CD4-positive, CD25-positive, alpha-beta regulatory T cell (primary cell): ENCODE measurements around the gene SCNN1B. TPM values are rescaled to one million over a fixed set of nuclear protein-coding genes. Genes with fewer than 3 reads are reported as not detected.
"Not testable (repeated sequence)": the region's sequence is repeated elsewhere in the genome, so short reads cannot be mapped to it uniquely, and the experiment has no call there.

Experiments
- ATAC-seq, 2 donors: fragments of 150-1000 bp; cut with Tn5 transposase; one replicate each; pipeline ENCODE4 v1.10.0; 2021; ENCODE audit warnings: low read depth in 2 of 2, moderate number of reproducible peaks in 2 of 2, moderate library complexity in 1 of 2
- DNase-seq, 3 donors: peaks; one replicate each; pipeline versions ENCODE4 v3.0.0 to v3.0.0-alpha.2; 2012 to 2022; ENCODE audit warnings: mixed read lengths in 1 of 3
- H3K27ac ChIP-seq: one replicate; pipeline ENCODE4 v1.7.0; 2013; ENCODE audit warnings: mild to moderate bottlenecking, low read length; ENCODE audit not compliant: insufficient read depth, poor library complexity, severe bottlenecking
- H3K27me3 ChIP-seq: one replicate; pipeline ENCODE4 v1.7.0; 2013; ENCODE audit warnings: low read length; ENCODE audit not compliant: control insufficient read depth, insufficient read depth
- H3K36me3 ChIP-seq: one replicate; pipeline ENCODE4 v1.7.0; 2013; ENCODE audit warnings: mild to moderate bottlenecking, low read length, moderate library complexity; ENCODE audit not compliant: control insufficient read depth, insufficient read depth
- H3K4me1 ChIP-seq: 2 replicates; pipeline ENCODE4 v1.7.0; 2013; ENCODE audit warnings: mild to moderate bottlenecking, low read length; ENCODE audit not compliant: insufficient read depth, control insufficient read depth, poor library complexity, severe bottlenecking
- H3K4me3 ChIP-seq: one replicate; pipeline ENCODE4 v1.7.0; 2013; ENCODE audit warnings: low read depth, mild to moderate bottlenecking, low read length, moderate library complexity
- H3K9me3 ChIP-seq, 2 experiments: 1 replicate in 1 of 2; 2 replicates in 1 of 2; pipeline ENCODE4 v1.7.0; 2013; ENCODE audit warnings: low read length in 2 of 2, mild to moderate bottlenecking in 1 of 2, moderate library complexity in 1 of 2; ENCODE audit not compliant: control insufficient read depth in 2 of 2
- H3K27ac Mint-ChIP-seq, 3 donors: one replicate each; pipeline ENCODE4 v1.8.0; 2020 to 2022; ENCODE audit warnings: mild to moderate bottlenecking in 3 of 3, mixed read lengths in 3 of 3, moderate library complexity in 2 of 3
- H3K27me3 Mint-ChIP-seq: one replicate; pipeline ENCODE4 v1.8.0; 2022; ENCODE audit warnings: mild to moderate bottlenecking, mixed read lengths
- H3K36me3 Mint-ChIP-seq: one replicate; pipeline ENCODE4 v1.8.0; 2020; ENCODE audit warnings: mixed read lengths
- H3K4me1 Mint-ChIP-seq, 4 donors: one replicate each; pipeline ENCODE4 v1.8.0; 2020 to 2022; ENCODE audit warnings: mixed read lengths in 4 of 4, mild to moderate bottlenecking in 1 of 4
- H3K4me3 Mint-ChIP-seq, 4 donors: one replicate each; pipeline ENCODE4 v1.8.0; 2020 to 2022; ENCODE audit warnings: mild to moderate bottlenecking in 4 of 4, mixed read lengths in 4 of 4, moderate library complexity in 3 of 4
- H3K9me3 Mint-ChIP-seq, 7 donors: one replicate each; pipeline ENCODE4 v1.8.0; 2020 to 2022; ENCODE audit warnings: mixed read lengths in 7 of 7, mild to moderate bottlenecking in 3 of 7, moderate library complexity in 2 of 7
- polyA plus RNA-seq, 4 donors: library from polyadenylated mRNA; unstranded; fragments of 300-500 nt; fragmentation: Illumina TruSeq; gene quantifications; one replicate each; pipeline ENCODE4 v1.2.3, GENCODE V29; 2021
- total RNA-seq: library from RNA; stranded (reverse); gene quantifications from one replicate; pipeline ENCODE4 v1.2.3, GENCODE V29; 2022

Gene SCNN1B
- not detected for total RNA-seq
- polyA plus RNA-seq, result not detected

- no peak for ATAC-seq
- Histone ChIP-seq H3K9me3 (no peaks in the 10 kb centered on the region), H3K4me1 (no peaks in the 10 kb centered on the region), H3K27me3 (no peaks in the 10 kb centered on the region), H3K36me3 (no peaks in the 10 kb centered on the region), H3K27ac (no peak within 1 kb of the TSS), H3K4me3 (no peak within 1 kb of the TSS)
- H3K4me1 Mint-ChIP-seq, result peaks cover 5 to 9% (median 8%) of the 10 kb centered on the region in 4 donors
- H3K36me3 Mint-ChIP-seq, result peaks cover 6% of the 10 kb centered on the region
- no peak for DNase-seq
- H3K4me3 Mint-ChIP-seq, result peak within 1 kb of the TSS in 3 of 4 donors; percentile 19 to 68 (median 30)
- H3K27ac Mint-ChIP-seq, result no peak within 1 kb of the TSS
- peaks cover 40% of the 10 kb centered on the region for H3K27me3 Mint-ChIP-seq
- H3K9me3 Mint-ChIP-seq, result peaks cover 0 to 4% (median 0%) of the 10 kb centered on the region in 7 donors
These were observed at the start of gene SCNN1B for GRCh38 chr16:23302045-23302956. SCNN1B (plus strand) TSS chr16:23302302; CDS start chr16:23348600, 46,298 bp downstream.

- no peak overlapping the region for H3K4me3 Mint-ChIP-seq
- DNase-seq (no peak), ATAC-seq (no peak)
- H3K4me3 ChIP-seq, result no peak overlapping the region
- H3K9me3 ChIP-seq, result no peaks in the 10 kb centered on the region
- no peaks in the 10 kb centered on the region for H3K36me3 ChIP-seq
- H3K36me3 Mint-ChIP-seq, result no peaks in the 10 kb centered on the region
- no peaks in the 10 kb centered on the region for H3K4me1 Mint-ChIP-seq
- peaks cover 18% of the 10 kb centered on the region for H3K27me3 Mint-ChIP-seq
- peaks cover 3% of the 10 kb centered on the region for H3K27me3 ChIP-seq
- H3K27ac ChIP-seq, result no peak overlapping the region
- H3K9me3 Mint-ChIP-seq, result peaks cover 0 to 6% (median 1%) of the 10 kb centered on the region in 7 donors
- H3K27ac Mint-ChIP-seq, result no peak overlapping the region
- no peaks in the 10 kb centered on the region for H3K4me1 ChIP-seq
These were observed 49.8 kb upstream of the SCNN1B start for GRCh38 chr16:23252310-23252709.

- not testable (repeated sequence) for H3K27me3 ChIP-seq, ATAC-seq, H3K4me1 Mint-ChIP-seq, H3K27ac ChIP-seq, H3K36me3 Mint-ChIP-seq, H3K9me3 ChIP-seq, H3K36me3 ChIP-seq, DNase-seq, H3K4me3 Mint-ChIP-seq, H3K4me1 ChIP-seq, H3K27ac Mint-ChIP-seq, H3K4me3 ChIP-seq, H3K9me3 Mint-ChIP-seq
- peaks cover 18% of the 10 kb centered on the region for H3K27me3 Mint-ChIP-seq
These were observed 48.5 kb upstream of the SCNN1B start for GRCh38 chr16:23253650-23254049.

- Mint-ChIP-seq H3K4me1 (no peaks in the 10 kb centered on the region), H3K27ac (no peak overlapping the region), H3K4me3 (no peak overlapping the region), H3K27me3 (peaks cover 22% of the 10 kb centered on the region), H3K36me3 (no peaks in the 10 kb centered on the region), H3K9me3 (peaks cover 0 to 6% (median 2%) of the 10 kb centered on the region in 7 donors)
- ATAC-seq, result no peak
- H3K9me3 ChIP-seq, result no peaks in the 10 kb centered on the region
- no peaks in the 10 kb centered on the region for H3K36me3 ChIP-seq
- no peak overlapping the region for H3K27ac ChIP-seq
- H3K4me3 ChIP-seq, result no peak overlapping the region
- H3K27me3 ChIP-seq, result peaks cover 3% of the 10 kb centered on the region
- H3K4me1 ChIP-seq, result no peaks in the 10 kb centered on the region
- no peak for DNase-seq
These were observed 47.8 kb upstream of the SCNN1B start for GRCh38 chr16:23254338-23254737.

GRCh38 chr16:23255000-23255399 is 47.1 kb upstream of the SCNN1B start:
- Mint-ChIP-seq H3K27ac (no peak overlapping the region), H3K4me1 (no peaks in the 10 kb centered on the region), H3K36me3 (no peaks in the 10 kb centered on the region), H3K27me3 (peaks cover 16% of the 10 kb centered on the region), H3K9me3 (peaks cover 0 to 4% (median 0%) of the 10 kb centered on the region in 7 donors), H3K4me3 (no peak overlapping the region)
- H3K27me3 ChIP-seq, result no peaks in the 10 kb centered on the region
- H3K27ac ChIP-seq, result no peak overlapping the region
- no peak overlapping the region for H3K4me3 ChIP-seq
- ATAC-seq (no peak), DNase-seq (no peak)
- H3K9me3 ChIP-seq, result no peaks in the 10 kb centered on the region
- H3K36me3 ChIP-seq, result no peaks in the 10 kb centered on the region
- no peaks in the 10 kb centered on the region for H3K4me1 ChIP-seq

GRCh38 chr16:23256440-23256839 is 45.7 kb upstream of the SCNN1B start:
- H3K4me3 ChIP-seq, result no peak overlapping the region
- H3K36me3 ChIP-seq, result no peaks in the 10 kb centered on the region
- H3K27me3 Mint-ChIP-seq, result peaks cover 12% of the 10 kb centered on the region
- no peaks in the 10 kb centered on the region for H3K4me1 Mint-ChIP-seq
- peaks cover 0 to 2% (median 0%) of the 10 kb centered on the region in 7 donors for H3K9me3 Mint-ChIP-seq
- H3K27ac ChIP-seq, result no peak overlapping the region
- no peak overlapping the region for H3K27ac Mint-ChIP-seq
- H3K4me1 ChIP-seq, result no peaks in the 10 kb centered on the region
- no peaks in the 10 kb centered on the region for H3K9me3 ChIP-seq
- ATAC-seq (no peak), DNase-seq (no peak)
- no peaks in the 10 kb centered on the region for H3K27me3 ChIP-seq
- H3K4me3 Mint-ChIP-seq, result no peak overlapping the region
- H3K36me3 Mint-ChIP-seq, result no peaks in the 10 kb centered on the region

- Mint-ChIP-seq H3K4me3 (no peak overlapping the region), H3K4me1 (no peaks in the 10 kb centered on the region), H3K36me3 (no peaks in the 10 kb centered on the region), H3K27ac (no peak overlapping the region), H3K9me3 (peaks cover 0 to 2% (median 0%) of the 10 kb centered on the region in 7 donors), H3K27me3 (peaks cover 12% of the 10 kb centered on the region)
- no peak for DNase-seq
- no peak for ATAC-seq
- Histone ChIP-seq H3K4me3 (no peak overlapping the region), H3K27ac (no peak overlapping the region), H3K27me3 (peaks cover 2% of the 10 kb centered on the region), H3K9me3 (no peaks in the 10 kb centered on the region), H3K4me1 (no peaks in the 10 kb centered on the region), H3K36me3 (no peaks in the 10 kb centered on the region)
These were observed 44.4 kb upstream of the SCNN1B start for GRCh38 chr16:23257682-23258081.

- Mint-ChIP-seq H3K27me3 (peaks cover 12% of the 10 kb centered on the region), H3K36me3 (no peaks in the 10 kb centered on the region), H3K27ac (no peak overlapping the region), H3K4me1 (no peaks in the 10 kb centered on the region), H3K9me3 (peaks cover 0 to 2% (median 0%) of the 10 kb centered on the region in 7 donors), H3K4me3 (no peak overlapping the region)
- peaks cover 2% of the 10 kb centered on the region for H3K27me3 ChIP-seq
- no peaks in the 10 kb centered on the region for H3K4me1 ChIP-seq
- H3K4me3 ChIP-seq, result no peak overlapping the region
- no peak overlapping the region for H3K27ac ChIP-seq
- H3K9me3 ChIP-seq, result no peaks in the 10 kb centered on the region
- no peaks in the 10 kb centered on the region for H3K36me3 ChIP-seq
- no peak for DNase-seq
- ATAC-seq, result no peak
These were observed 43.2 kb upstream of the SCNN1B start for GRCh38 chr16:23258919-23259237.
